ELF-1 (cell line): ENCODE measurements around the gene CEP128.

Experiments used
- DNase-seq: peaks from one replicate; pipeline ENCODE4 v3.0.0-alpha.2; 2016; ENCODE audit warnings: low read depth, low spot score

The CEP128 gene

DNA sequence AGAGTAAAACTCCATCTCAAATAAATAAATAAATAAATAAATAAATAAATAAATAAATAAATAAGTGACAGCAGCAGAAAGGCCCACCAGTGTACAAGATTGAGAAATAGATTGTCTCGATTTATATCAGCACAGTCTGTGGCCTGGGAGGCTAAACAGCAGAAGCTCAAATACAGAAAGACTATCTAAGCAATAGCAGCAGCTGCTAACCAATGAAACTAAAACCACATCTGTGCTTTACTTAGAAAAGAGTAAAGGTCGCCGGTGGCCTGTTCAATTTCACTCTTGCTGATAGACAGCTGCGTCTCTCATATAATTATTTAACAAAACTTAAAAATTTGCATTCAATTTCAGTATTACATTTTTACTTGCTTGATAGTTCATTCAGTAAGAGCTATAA, 325.7 kb downstream of the CEP128 start:
- no peak for DNase-seq

GRCh38 chr14:80609055-80609454, 332.5 kb downstream of the CEP128 start:
- DNase-seq, result no peak

DNA sequence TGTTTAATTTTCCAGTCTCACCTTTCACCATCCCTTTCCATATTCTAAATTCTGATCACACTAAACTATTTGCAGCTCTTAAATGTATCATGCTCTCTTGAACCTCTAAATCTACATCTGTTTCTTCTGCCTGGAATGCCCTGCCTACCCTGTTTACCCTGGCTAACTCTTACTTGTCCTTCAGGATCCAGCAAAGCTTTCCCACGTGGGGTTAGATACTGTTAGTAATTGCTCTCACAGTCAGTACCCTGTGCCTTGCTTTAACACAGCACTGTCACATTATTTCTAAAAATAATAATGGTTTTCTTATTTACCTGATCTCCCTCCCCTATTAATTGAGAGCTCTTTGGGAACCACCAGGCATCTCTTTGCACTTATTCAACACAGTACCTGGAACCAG, 333.0 kb downstream of the CEP128 start:
- DNase-seq, result no peak

DNA sequence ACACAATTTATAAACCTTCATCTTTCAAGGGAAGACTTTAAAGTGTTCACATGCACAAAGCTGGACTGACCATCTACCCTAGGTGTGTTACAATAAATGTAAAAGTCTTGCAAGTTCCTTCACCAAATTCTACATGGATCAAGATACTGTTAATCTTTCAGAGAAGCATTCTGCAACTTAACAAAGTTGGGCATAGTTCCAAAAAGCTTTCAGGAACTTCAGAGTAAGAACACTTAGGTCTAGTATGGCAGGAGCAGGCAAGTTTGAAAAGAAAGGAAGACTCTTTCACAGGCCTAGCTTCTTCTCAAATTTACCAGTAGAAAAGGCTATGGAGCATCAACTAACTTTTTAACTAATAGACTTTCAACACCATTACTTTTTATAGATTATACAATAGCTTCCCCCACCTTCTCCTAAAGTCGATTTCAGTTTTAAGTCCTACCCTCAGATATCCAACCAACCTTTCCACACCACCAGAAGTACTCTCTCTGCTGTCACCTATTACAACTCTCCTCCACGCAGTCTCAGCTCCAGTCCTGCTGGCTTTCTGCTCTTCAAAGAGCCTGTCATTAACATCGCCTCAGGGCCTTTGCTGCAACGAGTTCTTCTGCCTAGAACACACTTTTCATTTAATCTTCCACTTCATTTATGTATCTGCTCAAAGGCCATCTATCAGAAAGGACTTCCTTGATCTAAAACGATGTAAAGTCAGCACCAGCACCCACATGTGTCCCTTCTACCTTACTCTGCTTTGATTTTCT, 333.9 kb downstream of the CEP128 start:
- peak; percentile 40 for DNase-seq

- no peak for DNase-seq
Measured at GRCh38 chr14:80606347-80606772, 335.2 kb downstream of the CEP128 start.

DNA sequence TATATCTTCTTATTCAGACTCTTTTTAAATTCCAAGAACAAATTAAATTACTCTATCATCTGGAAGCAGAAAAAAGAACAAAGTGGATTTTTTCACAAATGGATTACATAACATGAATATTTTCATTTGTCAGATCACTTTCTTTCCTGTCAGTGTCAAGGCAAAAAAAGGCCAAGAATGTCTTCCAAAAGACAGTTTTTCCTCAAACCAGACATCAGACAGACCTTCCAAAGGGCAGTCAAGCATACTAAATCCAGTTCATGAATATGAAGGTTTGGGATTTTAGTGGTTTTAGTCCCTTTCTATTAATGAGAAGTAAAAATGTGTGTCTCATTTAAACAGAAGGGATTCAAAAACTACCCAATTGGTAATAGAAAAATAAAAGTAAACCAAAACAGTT, 336.0 kb downstream of the CEP128 start:
- no peak for DNase-seq

DNA sequence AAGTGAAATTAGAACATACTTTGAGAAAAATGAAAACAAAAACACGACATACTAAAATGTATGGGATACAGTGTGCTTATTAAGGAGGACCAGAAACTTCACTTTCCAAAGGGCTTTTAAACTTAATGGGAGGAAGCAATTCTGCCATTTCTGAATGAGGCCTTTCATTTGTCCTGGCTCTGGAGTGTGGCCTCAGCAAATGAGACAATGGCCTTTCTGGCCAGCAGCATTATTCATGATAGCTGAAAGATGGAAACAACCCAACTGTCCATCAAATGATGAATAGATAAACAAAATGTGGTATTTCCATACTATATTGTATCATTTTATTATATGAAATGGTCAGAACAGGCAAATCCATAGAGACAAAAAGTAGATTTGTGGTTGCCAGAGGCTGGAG, 338.6 kb downstream of the CEP128 start:
- DNase-seq, result no peak

GRCh38 chr14:80587096-80587724, 354.3 kb downstream of the CEP128 start:
- no peak for DNase-seq

- peak; percentile 32 for DNase-seq
Measured at GRCh38 chr14:80586131-80586530, 355.4 kb downstream of the CEP128 start.

DNA sequence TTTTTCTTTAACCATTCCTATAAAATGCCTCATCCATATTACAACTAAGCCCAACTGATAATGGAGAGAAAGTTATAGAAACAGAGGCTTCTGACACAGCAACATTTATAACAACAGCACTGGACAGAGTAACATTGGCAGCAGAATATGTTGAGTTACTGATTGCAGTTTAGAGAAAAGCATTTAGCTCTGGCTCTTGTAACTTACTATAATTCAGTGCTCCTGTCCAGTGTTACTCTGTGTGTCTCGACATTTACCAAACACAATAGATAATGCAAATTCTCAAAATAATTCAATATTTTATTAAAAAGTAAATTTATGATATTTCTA, 356.1 kb downstream of the CEP128 start:
- DNase-seq, result no peak

GRCh38 chr14:80584744-80585505, 356.6 kb downstream of the CEP128 start:
- no peak for DNase-seq

- DNase-seq, result no peak
Measured at GRCh38 chr14:80577599-80577998, 363.9 kb downstream of the CEP128 start.

DNA sequence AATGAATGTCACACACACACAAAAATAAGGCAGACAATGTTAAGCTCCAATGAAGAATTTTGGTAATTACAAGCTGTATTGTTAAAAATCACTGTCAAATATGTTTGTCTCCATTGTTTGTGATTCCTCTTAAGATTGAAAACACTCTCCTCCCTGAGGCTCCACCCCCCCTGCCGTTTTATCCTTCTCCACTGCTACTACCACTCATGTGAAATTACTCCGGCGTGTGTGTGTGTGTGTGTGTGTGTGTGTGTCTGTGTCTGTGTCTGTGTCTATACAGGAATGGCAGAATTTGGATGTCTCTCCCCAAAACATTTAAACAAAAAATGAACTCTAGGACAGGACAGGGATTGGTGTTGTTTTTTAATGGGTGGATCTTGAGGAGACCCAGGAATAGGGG, 365.1 kb downstream of the CEP128 start:
- no peak for DNase-seq

- DNase-seq, result no peak
Measured at GRCh38 chr14:80575763-80576162, 365.8 kb downstream of the CEP128 start.

- no peak for DNase-seq
Measured at GRCh38 chr14:80572666-80573065, 368.9 kb downstream of the CEP128 start.

GRCh38 chr14:80570930-80571298, 370.6 kb downstream of the CEP128 start:
- no peak for DNase-seq

GRCh38 chr14:80567905-80568536, 373.5 kb downstream of the CEP128 start:
- no peak for DNase-seq

DNA sequence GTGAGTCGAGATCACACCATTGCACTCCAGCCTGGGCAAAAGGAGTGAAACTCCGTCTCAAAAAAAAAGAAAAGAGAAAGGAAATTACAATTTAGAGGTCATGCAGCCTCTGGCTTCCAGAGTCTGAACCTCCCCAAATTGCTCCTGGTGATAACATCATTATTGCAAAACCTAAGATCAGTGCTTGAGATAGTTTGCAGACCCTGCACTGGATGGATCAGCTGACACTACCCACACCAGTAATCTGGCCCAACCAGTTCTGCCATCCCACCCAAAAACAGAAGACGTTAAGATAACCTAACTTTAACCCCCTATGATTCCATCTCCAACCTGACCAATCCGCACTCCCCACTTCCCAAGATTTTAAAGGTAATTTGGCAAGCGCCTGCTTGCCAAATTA, 376.5 kb downstream of the CEP128 start:
- peak; percentile 71 for DNase-seq

- DNase-seq, result no peak
Measured at GRCh38 chr14:80564051-80564450, 377.5 kb downstream of the CEP128 start.

GRCh38 chr14:80560800-80561657, 380.5 kb downstream of the CEP128 start:
- no peak for DNase-seq

- no peak for DNase-seq
Measured at GRCh38 chr14:80554139-80554538, 387.4 kb downstream of the CEP128 start.
